BLaER1 (cell line): ENCODE measurements around the gene RECQL5.

Experiments
- H3K27ac ChIP-seq: shearing (Covaris generic); formaldehyde crosslinking; 2 replicates; pipeline ENCODE4 v1.8.1; 2022
- H3K27me3 ChIP-seq: shearing (Covaris generic); formaldehyde crosslinking; 2 replicates; pipeline ENCODE4 v1.8.1; 2022
- H3K36me3 ChIP-seq: shearing (Covaris generic); formaldehyde crosslinking; 2 replicates; pipeline ENCODE4 v1.8.1; 2022
- H3K4me1 ChIP-seq: shearing (Covaris generic); formaldehyde crosslinking; 2 replicates; pipeline ENCODE4 v1.8.1; 2022
- H3K4me2 ChIP-seq: shearing (Covaris generic); formaldehyde crosslinking; 2 replicates; pipeline ENCODE4 v1.8.1; 2022
- H3K4me3 ChIP-seq: shearing (Covaris generic); formaldehyde crosslinking; 2 replicates; pipeline ENCODE4 v1.8.1; 2022
- H3K9ac ChIP-seq: shearing (Covaris generic); formaldehyde crosslinking; 2 replicates; pipeline ENCODE4 v1.8.1; 2022
- H3K9me3 ChIP-seq: shearing (Covaris generic); formaldehyde crosslinking; 2 replicates; pipeline ENCODE4 v1.8.1; 2022
- H4K20me1 ChIP-seq: shearing (Covaris generic); formaldehyde crosslinking; 2 replicates; pipeline ENCODE4 v1.8.1; 2022
- Cebpa-rat ChIP-seq: shearing (Covaris generic); IDR thresholded peaks from 2 replicates; pipeline ENCODE4 v1.8.1; 2022

RECQL5 gene

GRCh38 chr17:75631353-75631752, 35.6 kb downstream of the RECQL5 start:
- H3K4me3 ChIP-seq: no peak overlapping the region
- H4K20me1 ChIP-seq: peaks cover 32% of the 10 kb centered on the region
- H3K4me2 ChIP-seq: no peak overlapping the region
- H3K36me3 ChIP-seq: peaks cover 23% of the 10 kb centered on the region
- H3K9me3 ChIP-seq: no peaks in the 10 kb centered on the region
- TF ChIP-seq Cebpa-rat: no peak
- H3K27ac ChIP-seq: 0 out of 2 replicates have a peak overlapping the region, but pooled peaks have one; percentile 28
- H3K27me3 ChIP-seq: peaks cover 7% of the 10 kb centered on the region; the same call in 1 of the 2 replicates
- H3K4me1 ChIP-seq: peaks cover 96% of the 10 kb centered on the region
- no peak overlapping the region for H3K9ac ChIP-seq

GRCh38 chr17:75630071-75630917, 36.7 kb downstream of the RECQL5 start:
- TF ChIP-seq Cebpa-rat: no peak
- Histone ChIP-seq H3K27me3 (no peaks in the 10 kb centered on the region), H3K4me1 (peaks cover 96% of the 10 kb centered on the region), H3K36me3 (peaks cover 28% of the 10 kb centered on the region), H3K27ac (peak overlapping the region; percentile 97), H4K20me1 (peaks cover 21% of the 10 kb centered on the region), H3K9ac (no peak overlapping the region), H3K4me2 (peak overlapping the region; percentile 87; the same call in 1 of the 2 replicates), H3K4me3 (no peak overlapping the region), H3K9me3 (no peaks in the 10 kb centered on the region)

GRCh38 chr17:75629157-75629556, 37.8 kb downstream of the RECQL5 start:
- TF ChIP-seq Cebpa-rat: no peak
- H4K20me1 ChIP-seq: peaks cover 10% of the 10 kb centered on the region
- H3K9me3 ChIP-seq: no peaks in the 10 kb centered on the region
- H3K27me3 ChIP-seq: no peaks in the 10 kb centered on the region
- H3K4me3 ChIP-seq: no peak overlapping the region
- peaks cover 96% of the 10 kb centered on the region for H3K4me1 ChIP-seq
- peak overlapping the region; percentile 97 for H3K27ac ChIP-seq
- H3K9ac ChIP-seq: peak overlapping the region; percentile 60
- peak overlapping the region; percentile 87 for H3K4me2 ChIP-seq
- H3K36me3 ChIP-seq: peaks cover 39% of the 10 kb centered on the region

- Histone ChIP-seq H3K4me2 (peak overlapping the region; percentile 87), H3K4me3 (no peak overlapping the region; the same call in 1 of the 2 replicates), H3K9me3 (no peaks in the 10 kb centered on the region), H3K27ac (peak overlapping the region; percentile 97), H3K27me3 (no peaks in the 10 kb centered on the region), H3K4me1 (peaks cover 96% of the 10 kb centered on the region), H4K20me1 (peaks cover 5% of the 10 kb centered on the region), H3K9ac (peak overlapping the region; percentile 60), H3K36me3 (peaks cover 46% of the 10 kb centered on the region)
- TF ChIP-seq Cebpa-rat: no peak
These were observed 38.5 kb downstream of the RECQL5 start for GRCh38 chr17:75628425-75628824.

GRCh38 chr17:75627094-75627493, 39.9 kb downstream of the RECQL5 start:
- peaks cover 60% of the 10 kb centered on the region for H3K36me3 ChIP-seq
- H3K4me3 ChIP-seq: peak overlapping the region; percentile 28
- peak overlapping the region; percentile 80 for H3K9ac ChIP-seq
- H3K4me1 ChIP-seq: peaks cover 89% of the 10 kb centered on the region
- TF ChIP-seq Cebpa-rat: no peak
- H3K9me3 ChIP-seq: no peaks in the 10 kb centered on the region
- peak overlapping the region; percentile 87 for H3K4me2 ChIP-seq
- H4K20me1 ChIP-seq: no peaks in the 10 kb centered on the region
- H3K27me3 ChIP-seq: no peaks in the 10 kb centered on the region
- H3K27ac ChIP-seq: peak overlapping the region; percentile 97

- peaks cover 65% of the 10 kb centered on the region for H3K36me3 ChIP-seq
- no peaks in the 10 kb centered on the region for H3K9me3 ChIP-seq
- no peak for TF ChIP-seq Cebpa-rat
- peaks cover 87% of the 10 kb centered on the region for H3K4me1 ChIP-seq
- peak overlapping the region; percentile 28 for H3K4me3 ChIP-seq
- peak overlapping the region; percentile 80 for H3K9ac ChIP-seq
- H3K4me2 ChIP-seq: peak overlapping the region; percentile 87
- no peaks in the 10 kb centered on the region for H3K27me3 ChIP-seq
- H4K20me1 ChIP-seq: no peaks in the 10 kb centered on the region
- H3K27ac ChIP-seq: peak overlapping the region; percentile 97
These were observed 40.4 kb downstream of the RECQL5 start for GRCh38 chr17:75626496-75627038.

- H4K20me1 ChIP-seq: no peaks in the 10 kb centered on the region
- H3K4me1 ChIP-seq: peaks cover 81% of the 10 kb centered on the region
- peak overlapping the region; percentile 97 for H3K27ac ChIP-seq
- no peaks in the 10 kb centered on the region for H3K9me3 ChIP-seq
- peak overlapping the region; percentile 87 for H3K4me2 ChIP-seq
- H3K27me3 ChIP-seq: no peaks in the 10 kb centered on the region
- peak overlapping the region; percentile 80 for H3K9ac ChIP-seq
- peak overlapping the region; percentile 28 for H3K4me3 ChIP-seq
- peaks cover 66% of the 10 kb centered on the region for H3K36me3 ChIP-seq
- no peak for TF ChIP-seq Cebpa-rat
These were observed 41.0 kb downstream of the RECQL5 start for GRCh38 chr17:75625813-75626486.

- Histone ChIP-seq H3K9me3 (no peaks in the 10 kb centered on the region), H4K20me1 (no peaks in the 10 kb centered on the region; the same call in 1 of the 2 replicates), H3K4me2 (peak overlapping the region; percentile 87), H3K4me3 (no peak overlapping the region; the same call in 1 of the 2 replicates), H3K9ac (peak overlapping the region; percentile 80), H3K27me3 (no peaks in the 10 kb centered on the region), H3K4me1 (peaks cover 70% of the 10 kb centered on the region), H3K36me3 (peaks cover 75% of the 10 kb centered on the region), H3K27ac (peak overlapping the region; percentile 97)
- no peak for TF ChIP-seq Cebpa-rat
These were observed 42.1 kb downstream of the RECQL5 start for GRCh38 chr17:75624714-75625345.

- H3K27me3 ChIP-seq: no peaks in the 10 kb centered on the region
- no peaks in the 10 kb centered on the region; the same call in 1 of the 2 replicates for H4K20me1 ChIP-seq
- no peak overlapping the region for H3K9ac ChIP-seq
- peaks cover 62% of the 10 kb centered on the region for H3K4me1 ChIP-seq
- H3K4me2 ChIP-seq: no peak overlapping the region; the same call in 1 of the 2 replicates
- no peaks in the 10 kb centered on the region for H3K9me3 ChIP-seq
- peaks cover 83% of the 10 kb centered on the region for H3K36me3 ChIP-seq
- no peak for TF ChIP-seq Cebpa-rat
- H3K4me3 ChIP-seq: no peak overlapping the region
- H3K27ac ChIP-seq: peak overlapping the region; percentile 97; the same call in 1 of the 2 replicates
These were observed 42.9 kb downstream of the RECQL5 start for GRCh38 chr17:75624021-75624420.
